ENCODE measurements around the gene NDUFA11. TPM values are rescaled to one million over a fixed set of nuclear protein-coding genes. Genes with fewer than 3 reads are reported as not detected.

NDUFA11 gene
- total RNA-seq, 4 donors from 2014 or later: 147 to 197 (median 162) TPM

- no peak for TF ChIP-seq CTCF (IDR thresholded peaks at IDR 0.05; ENCODE audit: low read depth)
Observed at GRCh38 chr19:5922161-5922545, 18.6 kb upstream of the NDUFA11 start.

GRCh38 chr19:5921516-5922160, 18.0 kb upstream of the NDUFA11 start:
- no peak for TF ChIP-seq CTCF (IDR thresholded peaks at IDR 0.05; ENCODE audit: low read depth)

GRCh38 chr19:5918463-5919079, 15.0 kb upstream of the NDUFA11 start:
- TF ChIP-seq CTCF (IDR thresholded peaks at IDR 0.05; ENCODE audit: low read depth): no peak

GRCh38 chr19:5917431-5918107, 14.0 kb upstream of the NDUFA11 start:
- TF ChIP-seq CTCF (IDR thresholded peaks at IDR 0.05; ENCODE audit: low read depth): no peak

GRCh38 chr19:5916181-5916708, 12.7 kb upstream of the NDUFA11 start:
- no peak for TF ChIP-seq CTCF (IDR thresholded peaks at IDR 0.05; ENCODE audit: low read depth)

- no peak for TF ChIP-seq CTCF (IDR thresholded peaks at IDR 0.05; ENCODE audit: low read depth)
Observed at GRCh38 chr19:5915782-5916165, 12.2 kb upstream of the NDUFA11 start.

Measured in subcutaneous adipose tissue (tissue), 4 donors.